PC-3 (cell line): ENCODE results near the gene ARHGEF37.

ENCODE experiments used
- CTCF ChIP-seq: fragments of 300-600 bp; sonication (generic); conservative IDR thresholded peaks from 2 replicates; pipeline ENCODE4 v1.5.1; 2017; ENCODE audit warnings: antibody characterized with exemption, low read depth, mild to moderate bottlenecking, low read length
- EZH2 ChIP-seq: fragments of 300-600 bp; sonication (generic); IDR thresholded peaks from one replicate; pipeline ENCODE4 v1.6.1; 2017; ENCODE audit warnings: antibody characterized with exemption, mild to moderate bottlenecking, low read length; ENCODE audit not compliant: unreplicated experiment
- EZH2phosphoT487 ChIP-seq: fragments of 300-600 bp; sonication (generic); IDR thresholded peaks from 2 replicates; pipeline ENCODE4 v1.6.1; 2018; ENCODE audit warnings: mild to moderate bottlenecking, antibody characterized with exemption, low read length, borderline replicate concordance

DNA sequence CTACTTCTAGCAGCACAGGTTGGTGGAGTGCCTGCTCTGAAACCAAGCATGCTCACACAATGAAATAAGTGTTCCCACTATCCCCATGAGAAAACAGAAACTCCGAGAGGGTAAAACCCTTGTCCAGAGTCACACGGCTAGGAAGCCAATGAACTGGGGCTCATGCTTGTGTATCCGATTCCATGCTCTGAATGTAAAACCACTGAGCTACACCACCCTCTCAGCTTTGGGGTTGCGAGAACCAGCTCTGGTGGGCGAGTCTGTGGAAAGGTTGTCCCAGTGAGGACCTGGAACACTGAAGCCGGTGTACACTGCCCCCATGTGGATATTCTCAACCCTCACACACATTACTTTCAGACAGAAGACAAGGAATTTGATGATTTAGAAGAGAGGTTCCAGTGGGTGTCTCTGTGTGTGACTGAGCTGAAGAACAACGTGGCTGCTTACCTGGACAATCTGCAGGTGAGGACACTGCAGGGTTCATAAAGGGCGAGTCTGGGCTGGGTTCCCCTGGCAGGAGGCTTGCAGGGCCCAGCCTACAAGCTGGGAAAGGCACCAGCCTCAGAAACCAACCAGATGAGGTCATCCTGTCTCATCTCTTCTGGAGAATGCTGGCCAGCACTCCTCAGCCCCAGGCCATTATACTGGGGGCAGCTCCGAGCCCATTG, 37.4 kb downstream of the ARHGEF37 start:
- TF ChIP-seq CTCF (peak; percentile 99), EZH2 (no peak), EZH2phosphoT487 (no peak)
